Measurements from ENCODE around the gene A4GALT. TPM values are rescaled to one million over a fixed set of nuclear protein-coding genes. Genes with fewer than 3 reads are reported as not detected.

The A4GALT gene
- total RNA-seq, 1 donor from 2014 or later: 2.6 TPM

DNA sequence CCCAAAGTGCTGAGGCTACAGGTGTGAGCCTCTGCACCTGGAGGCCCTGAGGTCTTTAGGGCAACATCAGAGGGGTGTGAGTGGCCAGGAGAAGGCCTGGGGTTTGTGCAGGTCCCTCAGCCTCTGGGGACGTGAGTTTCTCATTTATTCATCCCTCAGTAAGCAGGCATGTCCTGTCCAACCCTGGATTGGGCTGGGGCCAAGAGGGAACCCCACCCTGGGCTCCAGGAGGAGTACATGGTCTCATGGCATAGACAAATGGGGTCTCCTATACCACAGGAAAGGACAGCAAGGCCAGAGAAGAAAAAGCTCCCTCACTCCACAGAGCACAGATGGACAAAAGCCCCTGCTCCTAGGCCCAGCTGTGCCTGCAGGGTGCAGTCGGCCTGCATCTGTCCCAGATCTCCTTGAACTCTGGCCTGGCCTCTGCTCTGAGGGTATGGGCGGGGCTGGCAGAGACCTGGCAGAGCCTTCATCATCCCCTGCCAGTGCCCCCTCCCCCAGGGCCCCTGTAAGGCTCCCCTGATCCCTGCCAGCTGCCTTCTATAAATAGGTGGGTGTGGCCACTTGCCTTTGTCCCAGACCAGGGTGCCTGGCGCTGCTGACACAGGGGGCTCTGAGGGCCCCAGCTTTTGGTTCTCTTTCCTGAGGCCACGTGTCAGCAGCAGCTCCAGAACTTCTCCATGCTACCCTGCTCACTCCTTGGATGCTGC is 34.6 kb downstream of the A4GALT start:
- no peaks in the 10 kb centered on the region for H3K36me3 Mint-ChIP-seq
- no peaks in the 10 kb centered on the region for H3K9me3 ChIP-seq (ENCODE audit: low read depth)
- peaks cover 7% of the 10 kb centered on the region for H3F3A ChIP-seq (ENCODE audit: low read depth)
- peak overlapping the region; percentile 47 for H3K4me2 ChIP-seq
- no peaks in the 10 kb centered on the region for H3K27me3 ChIP-seq
- no peaks in the 10 kb centered on the region for H3K79me2 ChIP-seq (ENCODE audit: low read depth)
- DNase-seq (ENCODE audit: low spot score): peak; percentile 41
- no peak overlapping the region for H3K4me3 ChIP-seq
- no peaks in the 10 kb centered on the region for H3K36me3 ChIP-seq
- peaks cover 23% of the 10 kb centered on the region for H3K4me1 ChIP-seq
- no peak overlapping the region for H3K9ac ChIP-seq
- peak overlapping the region; percentile 36 for H3K27ac Mint-ChIP-seq
- no peak overlapping the region for H3K27ac ChIP-seq
- TF ChIP-seq EZH2 (IDR thresholded peaks at IDR 0.05) (no peak), EZH2phosphoT487 (IDR thresholded peaks at IDR 0.05) (no peak)
- TF ChIP-seq, protein P1, sequence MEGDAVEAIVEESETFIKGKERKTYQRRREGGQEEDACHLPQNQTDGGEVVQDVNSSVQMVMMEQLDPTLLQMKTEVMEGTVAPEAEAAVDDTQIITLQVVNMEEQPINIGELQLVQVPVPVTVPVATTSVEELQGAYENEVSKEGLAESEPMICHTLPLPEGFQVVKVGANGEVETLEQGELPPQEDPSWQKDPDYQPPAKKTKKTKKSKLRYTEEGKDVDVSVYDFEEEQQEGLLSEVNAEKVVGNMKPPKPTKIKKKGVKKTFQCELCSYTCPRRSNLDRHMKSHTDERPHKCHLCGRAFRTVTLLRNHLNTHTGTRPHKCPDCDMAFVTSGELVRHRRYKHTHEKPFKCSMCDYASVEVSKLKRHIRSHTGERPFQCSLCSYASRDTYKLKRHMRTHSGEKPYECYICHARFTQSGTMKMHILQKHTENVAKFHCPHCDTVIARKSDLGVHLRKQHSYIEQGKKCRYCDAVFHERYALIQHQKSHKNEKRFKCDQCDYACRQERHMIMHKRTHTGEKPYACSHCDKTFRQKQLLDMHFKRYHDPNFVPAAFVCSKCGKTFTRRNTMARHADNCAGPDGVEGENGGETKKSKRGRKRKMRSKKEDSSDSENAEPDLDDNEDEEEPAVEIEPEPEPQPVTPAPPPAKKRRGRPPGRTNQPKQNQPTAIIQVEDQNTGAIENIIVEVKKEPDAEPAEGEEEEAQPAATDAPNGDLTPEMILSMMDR (IDR thresholded peaks at IDR 0.05): no peak
- peaks cover 26% of the 10 kb centered on the region for H3K4me1 Mint-ChIP-seq
- peaks cover 9% of the 10 kb centered on the region for H3K27me3 Mint-ChIP-seq (ENCODE audit: insufficient read depth, low read depth)
- no peak overlapping the region for H3K4me3 Mint-ChIP-seq
- no peak overlapping the region for H2AFZ ChIP-seq (replicated peaks)
- H3K9me3 Mint-ChIP-seq: no peaks in the 10 kb centered on the region
- H4K20me1 ChIP-seq (ENCODE audit: low read depth): no peaks in the 10 kb centered on the region

- Mint-ChIP-seq H3K27ac (no peak overlapping the region), H3K9me3 (peaks cover under 1% of the 10 kb centered on the region), H3K4me3 (no peak overlapping the region), H3K36me3 (no peaks in the 10 kb centered on the region), H3K4me1 (peaks cover 26% of the 10 kb centered on the region), H3K27me3 (ENCODE audit: insufficient read depth, low read depth) (peaks cover 9% of the 10 kb centered on the region)
- Histone ChIP-seq H4K20me1 (ENCODE audit: low read depth) (no peaks in the 10 kb centered on the region), H3K9me3 (ENCODE audit: low read depth) (no peaks in the 10 kb centered on the region), H3K4me3 (no peak overlapping the region), H3F3A (ENCODE audit: low read depth) (peaks cover 7% of the 10 kb centered on the region), H3K36me3 (no peaks in the 10 kb centered on the region), H3K4me1 (peaks cover 23% of the 10 kb centered on the region), H3K4me2 (no peak overlapping the region), H3K79me2 (ENCODE audit: low read depth) (no peaks in the 10 kb centered on the region), H3K27me3 (no peaks in the 10 kb centered on the region), H3K27ac (no peak overlapping the region), H2AFZ (replicated peaks) (no peak overlapping the region), H3K9ac (no peak overlapping the region)
- TF ChIP-seq EZH2phosphoT487 (IDR thresholded peaks at IDR 0.05) (no peak), EZH2 (IDR thresholded peaks at IDR 0.05) (no peak)
- TF ChIP-seq, protein P1 (IDR thresholded peaks at IDR 0.05): no peak
- DNase-seq (ENCODE audit: low spot score): no peak
Observed at GRCh38 chr22:42684462-42685195, 36.0 kb downstream of the A4GALT start.

GRCh38 chr22:42683578-42684283 is 36.9 kb downstream of the A4GALT start:
- no peak overlapping the region for H3K4me2 ChIP-seq
- no peaks in the 10 kb centered on the region for H3K36me3 Mint-ChIP-seq
- H3K79me2 ChIP-seq (ENCODE audit: low read depth): no peaks in the 10 kb centered on the region
- peaks cover 23% of the 10 kb centered on the region for H3K4me1 Mint-ChIP-seq
- H3K27me3 ChIP-seq: no peaks in the 10 kb centered on the region
- peaks cover 22% of the 10 kb centered on the region for H3K4me1 ChIP-seq
- TF ChIP-seq EZH2phosphoT487 (IDR thresholded peaks at IDR 0.05): no peak
- H3K9ac ChIP-seq: no peak overlapping the region
- peak overlapping the region; percentile 11 for H3K27ac Mint-ChIP-seq
- H3K27ac ChIP-seq: no peak overlapping the region
- no peak overlapping the region for H3K4me3 Mint-ChIP-seq
- peaks cover 7% of the 10 kb centered on the region for H3K9me3 Mint-ChIP-seq
- H3K27me3 Mint-ChIP-seq (ENCODE audit: insufficient read depth, low read depth): peaks cover 8% of the 10 kb centered on the region
- H3K4me3 ChIP-seq: no peak overlapping the region
- no peaks in the 10 kb centered on the region for H3K36me3 ChIP-seq
- no peaks in the 10 kb centered on the region for H3K9me3 ChIP-seq (ENCODE audit: low read depth)
- no peak overlapping the region for H2AFZ ChIP-seq (replicated peaks)
- no peaks in the 10 kb centered on the region for H4K20me1 ChIP-seq (ENCODE audit: low read depth)
- peaks cover 6% of the 10 kb centered on the region for H3F3A ChIP-seq (ENCODE audit: low read depth)
- no peak for DNase-seq (ENCODE audit: low spot score)
